ENCODE data around the gene PDS5A.

GRCh38 chr4:39852636-39853035 is 125.1 kb downstream of the PDS5A start:
- no peak for TF ChIP-seq CTCF (conservative IDR thresholded peaks at IDR 0.05 in 1 of 2, IDR thresholded peaks at IDR 0.05 in 1 of 2; ENCODE audit: low read depth in 1 of 2, low read length in 2 of 2)
- TF ChIP-seq EZH2 (IDR thresholded peaks at IDR 0.05; ENCODE audit: low read length, missing control alignments) = no peak

Data from fibroblast of lung (primary cell).